HUES64 (cell line): Measurements from ENCODE around the gene IFT20.

Source experiments
- H3K27ac ChIP-seq: 2 replicates; pipeline ENCODE4 v1.7.0; 2013; ENCODE audit warnings: low read depth, low read length, inconsistent platforms
- H3K27me3 ChIP-seq: 2 replicates; pipeline ENCODE4 v1.6.1; 2013; ENCODE audit warnings: mild to moderate bottlenecking, low read length; ENCODE audit not compliant: insufficient read depth
- H3K36me3 ChIP-seq: 2 replicates; pipeline ENCODE4 v1.6.1; 2013; ENCODE audit warnings: mild to moderate bottlenecking, low read length; ENCODE audit not compliant: insufficient read depth
- H3K4me1 ChIP-seq: 2 replicates; pipeline ENCODE4 v1.6.1; 2013; ENCODE audit warnings: mild to moderate bottlenecking, low read length, moderate library complexity; ENCODE audit not compliant: insufficient read depth
- H3K4me3 ChIP-seq: 2 replicates; pipeline ENCODE4 v1.5.1; 2013; ENCODE audit warnings: mild to moderate bottlenecking, low read length, moderate library complexity
- H3K9ac ChIP-seq: 2 replicates; pipeline ENCODE4 v1.6.1; 2013; ENCODE audit warnings: mild to moderate bottlenecking, low read depth, low read length
- H3K9me3 ChIP-seq: 2 replicates; pipeline ENCODE4 v1.6.1; 2013; ENCODE audit warnings: low read depth, low read length; ENCODE audit not compliant: insufficient read depth
- WGBS: fragments of 150-250, 120-280 bp; methylation state at CpG from one replicate; pipeline ENCODE4 v1.1.7; 2013; ENCODE audit warnings: missing lambda C conversion rate; 5-methylcytosine and 5-hydroxymethylcytosine counted together

IFT20 gene

DNA sequence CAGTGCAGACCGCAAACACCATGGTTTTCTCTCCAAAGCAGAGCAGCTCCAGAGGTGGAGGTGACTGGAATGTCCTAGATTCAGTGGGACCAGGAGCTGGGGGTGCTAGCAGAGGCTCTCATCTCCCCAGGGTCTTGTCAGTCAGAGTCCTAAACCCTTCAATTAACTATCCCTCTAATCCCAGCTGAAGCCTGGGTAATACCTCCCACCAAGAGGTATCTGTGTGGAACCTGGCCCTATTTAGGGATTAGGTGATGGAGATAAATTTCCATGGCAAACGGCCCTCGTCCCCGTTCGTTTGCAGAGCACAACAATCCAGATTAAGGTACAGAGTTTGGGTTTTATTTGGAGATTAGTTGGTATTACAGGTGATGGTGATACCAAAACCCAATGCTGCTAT is 27.9 kb upstream of the IFT20 start:
- 92% methylated on average over 5 of the region's 5 CpGs for WGBS
- peaks cover 47% of the 10 kb centered on the region for H3K36me3 ChIP-seq
- no peaks in the 10 kb centered on the region for H3K9me3 ChIP-seq
- H3K27ac ChIP-seq: no peak overlapping the region
- H3K9ac ChIP-seq: no peak overlapping the region
- no peaks in the 10 kb centered on the region for H3K27me3 ChIP-seq
- H3K4me3 ChIP-seq: no peak overlapping the region
- no peaks in the 10 kb centered on the region; the same call in 1 of the 2 replicates for H3K4me1 ChIP-seq

DNA sequence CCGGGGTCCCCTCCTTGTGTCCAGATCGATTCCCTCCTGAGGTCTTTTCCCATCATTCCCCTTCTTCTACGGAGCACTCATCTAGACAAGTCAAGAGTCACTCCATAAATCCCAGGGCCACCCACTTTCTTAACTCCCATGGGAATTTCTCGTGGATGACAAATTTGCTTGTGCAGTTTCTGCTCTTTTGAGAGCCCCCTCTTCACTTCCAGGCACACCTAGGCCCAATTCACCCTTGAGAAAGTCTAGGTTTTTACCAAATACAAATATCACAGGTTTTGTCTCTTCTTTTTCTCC is 22.6 kb upstream of the IFT20 start:
- H3K4me3 ChIP-seq: peak overlapping the region; percentile 94
- peak overlapping the region; percentile 86 for H3K27ac ChIP-seq
- 9% methylated on average over 4 of the region's 4 CpGs for WGBS
- peaks cover 61% of the 10 kb centered on the region for H3K36me3 ChIP-seq
- H3K9ac ChIP-seq: peak overlapping the region; percentile 94
- peaks cover 5% of the 10 kb centered on the region; the same call in 1 of the 2 replicates for H3K4me1 ChIP-seq
- H3K27me3 ChIP-seq: no peaks in the 10 kb centered on the region
- no peaks in the 10 kb centered on the region for H3K9me3 ChIP-seq

DNA sequence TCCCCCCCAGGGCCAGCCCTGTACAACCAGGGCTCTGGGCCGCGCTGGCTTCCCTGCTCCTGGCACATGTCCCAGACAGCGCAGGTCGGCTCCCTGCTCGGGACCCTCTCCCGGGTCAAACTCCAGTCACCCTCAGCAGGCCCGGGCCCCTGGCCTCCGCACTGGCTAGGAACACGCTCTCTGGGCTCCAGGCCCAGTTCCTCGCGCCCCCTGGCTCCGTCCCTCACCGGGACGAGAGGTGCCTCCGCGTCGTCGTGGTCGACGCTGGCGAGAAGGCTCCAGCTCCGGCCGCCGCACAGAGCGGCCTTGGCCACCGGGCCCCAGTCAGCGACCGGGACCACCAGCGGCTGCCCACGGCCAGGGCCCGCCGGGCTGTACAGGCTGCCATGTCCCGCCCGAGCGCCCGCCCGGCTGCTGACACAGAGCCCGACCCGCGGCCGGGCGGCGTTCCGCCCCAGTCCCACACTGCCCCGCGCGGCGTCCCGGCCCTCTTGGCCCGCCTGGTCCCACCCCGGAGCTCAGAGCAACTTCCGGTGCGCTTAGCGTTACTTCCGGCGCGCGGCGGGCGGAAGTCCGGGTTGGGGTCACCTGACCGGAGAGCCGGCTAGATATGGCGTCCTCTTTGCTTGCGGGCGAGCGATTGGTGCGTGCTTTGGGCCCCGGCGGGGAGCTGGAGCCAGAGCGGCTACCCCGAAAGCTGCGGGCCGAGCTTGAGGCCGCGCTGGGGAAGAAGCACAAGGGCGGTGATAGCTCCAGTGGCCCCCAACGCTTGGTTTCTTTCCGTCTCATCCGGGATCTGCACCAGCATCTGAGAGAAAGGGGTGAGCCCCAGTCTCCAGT is 22.0 kb upstream of the IFT20 start, which contains the start of gene POLDIP2:
POLDIP2 (minus strand) TSS at position 467 of the 840 bp plus-strand sequence; CDS start at position 388, 79 bp downstream.
- Histone ChIP-seq H3K36me3 (peaks cover 61% of the 10 kb centered on the region), H3K27ac (peak within 1 kb of the TSS; percentile 86)
- WGBS: under 1% methylated on average over 80 of the region's 80 CpGs

DNA sequence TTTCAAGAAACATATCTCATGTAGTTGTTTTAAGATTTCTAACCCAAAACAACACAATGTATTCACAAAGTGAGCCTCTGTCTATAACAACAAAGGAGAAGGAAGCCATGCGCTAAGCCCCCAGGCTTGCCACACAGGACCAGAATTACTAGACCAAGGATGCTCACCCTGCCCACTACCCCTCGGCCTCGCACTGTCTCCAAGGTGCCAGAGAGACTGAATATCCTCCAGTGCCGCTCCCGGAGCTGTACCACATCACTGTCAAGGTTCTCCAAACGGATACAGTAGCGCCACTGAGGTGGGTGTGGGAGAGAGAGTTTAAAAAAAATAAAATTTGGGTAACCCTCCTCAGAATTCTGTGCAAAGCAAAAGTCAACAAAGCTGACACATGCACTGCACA is 15.0 kb upstream of the IFT20 start:
- Histone ChIP-seq H3K4me1 (peaks cover 2% of the 10 kb centered on the region; the same call in 1 of the 2 replicates), H3K4me3 (no peak overlapping the region), H3K9me3 (no peaks in the 10 kb centered on the region), H3K27ac (no peak overlapping the region), H3K36me3 (peaks cover 95% of the 10 kb centered on the region), H3K27me3 (no peaks in the 10 kb centered on the region), H3K9ac (no peak overlapping the region)
- 97% methylated on average over 7 of the region's 7 CpGs for WGBS

More for the DNA sequence above, 22.0 kb upstream of the IFT20 start, which contains the start of gene POLDIP2:
- Histone ChIP-seq H3K4me3 (peak within 1 kb of the TSS; percentile 94), H3K27me3 (no peaks in the 10 kb centered on the region), H3K9ac (peak within 1 kb of the TSS; percentile 94), H3K4me1 (peaks cover 5% of the 10 kb centered on the region; the same call in 1 of the 2 replicates), H3K9me3 (no peaks in the 10 kb centered on the region)

DNA sequence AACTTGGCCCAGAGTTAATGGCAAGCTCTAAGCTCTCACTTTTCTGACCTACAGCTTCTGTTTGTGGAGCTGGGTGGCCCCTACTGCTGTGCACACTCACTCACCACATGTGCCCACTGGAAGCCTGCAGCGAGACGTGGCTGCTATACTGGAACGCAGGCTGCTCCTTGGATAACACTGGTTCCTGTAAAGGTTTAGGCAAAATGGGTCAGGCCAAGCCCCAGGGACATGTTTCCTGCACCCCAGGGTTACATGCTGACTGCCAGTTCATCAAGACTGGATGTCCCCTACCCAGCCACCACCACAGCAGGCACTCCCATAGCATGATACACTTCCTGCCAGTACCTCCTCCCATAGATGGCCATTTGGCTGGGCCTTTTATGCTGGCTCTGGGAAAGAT is 13.7 kb upstream of the IFT20 start:
- no peak overlapping the region for H3K27ac ChIP-seq
- H3K27me3 ChIP-seq: no peaks in the 10 kb centered on the region
- H3K36me3 ChIP-seq: peaks cover 95% of the 10 kb centered on the region
- 73% methylated on average over 3 of the region's 3 CpGs for WGBS
- no peak overlapping the region for H3K4me3 ChIP-seq
- no peaks in the 10 kb centered on the region for H3K9me3 ChIP-seq
- no peak overlapping the region for H3K9ac ChIP-seq
- H3K4me1 ChIP-seq: peaks cover 2% of the 10 kb centered on the region; the same call in 1 of the 2 replicates

DNA sequence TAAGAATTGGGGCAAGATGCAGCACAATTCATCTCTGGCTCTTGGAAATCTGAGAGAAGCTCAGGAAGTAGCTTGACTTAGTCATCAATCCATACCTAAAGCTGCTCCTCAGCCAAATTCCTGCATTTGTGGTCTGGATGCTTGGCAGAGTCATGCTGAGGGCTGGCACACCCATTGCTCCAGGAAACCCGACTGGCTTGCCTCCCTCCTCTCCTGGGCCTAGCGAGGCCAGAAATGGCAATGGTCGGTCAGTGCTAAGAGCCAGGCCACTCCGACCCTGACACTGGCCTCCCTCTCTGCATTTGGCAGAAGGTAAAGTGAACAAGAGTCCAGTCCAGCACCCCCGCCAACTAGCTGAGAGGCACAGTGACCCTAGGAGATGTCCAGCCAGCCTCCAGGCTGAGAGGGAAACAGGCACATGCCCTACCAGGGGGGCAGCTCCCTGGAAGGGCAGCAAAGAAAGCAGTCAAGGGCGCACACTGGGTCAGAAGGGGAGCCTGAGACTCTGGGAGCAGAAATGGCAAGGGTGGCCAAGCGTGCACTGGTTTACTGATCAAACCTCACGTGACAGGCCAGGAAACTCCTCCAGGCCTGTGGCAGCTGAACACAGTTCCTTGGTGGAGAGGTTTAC is 12.1 kb upstream of the IFT20 start:
- Histone ChIP-seq H3K4me1 (peaks cover 2% of the 10 kb centered on the region; the same call in 1 of the 2 replicates), H3K36me3 (peaks cover 96% of the 10 kb centered on the region), H3K27me3 (no peaks in the 10 kb centered on the region), H3K4me3 (no peak overlapping the region), H3K9me3 (no peaks in the 10 kb centered on the region), H3K27ac (peak overlapping the region; percentile 62; the same call in 1 of the 2 replicates), H3K9ac (no peak overlapping the region)
- WGBS: 88% methylated on average over 8 of the region's 8 CpGs

DNA sequence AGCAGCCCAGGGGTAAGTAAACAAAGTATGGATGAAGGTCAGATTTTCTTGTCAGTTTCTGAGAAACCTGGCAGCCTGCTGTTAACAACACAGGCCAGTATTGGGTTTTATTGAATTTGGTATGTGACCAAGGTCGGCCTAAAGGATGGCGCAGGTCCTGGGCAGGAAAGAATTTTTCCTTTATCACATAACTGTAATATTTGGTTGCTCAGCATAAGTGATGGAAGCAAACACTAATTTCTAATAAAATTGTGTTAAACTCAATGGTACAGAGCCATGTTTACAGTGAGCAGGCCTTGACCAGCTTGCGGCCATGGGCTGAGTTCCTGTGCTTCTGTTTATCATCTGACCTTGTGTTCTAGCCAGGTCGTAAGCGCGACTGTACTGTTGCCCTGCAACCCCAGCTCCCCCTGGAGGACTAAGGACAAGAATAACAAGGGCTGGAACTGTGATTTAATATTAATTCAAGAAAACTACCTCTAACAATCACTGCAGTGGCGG is 11.5 kb upstream of the IFT20 start:
- Histone ChIP-seq H3K4me1 (peaks cover 2% of the 10 kb centered on the region; the same call in 1 of the 2 replicates), H3K9ac (no peak overlapping the region), H3K4me3 (no peak overlapping the region), H3K27ac (peak overlapping the region; percentile 62; the same call in 1 of the 2 replicates), H3K27me3 (no peaks in the 10 kb centered on the region), H3K36me3 (peaks cover 96% of the 10 kb centered on the region), H3K9me3 (no peaks in the 10 kb centered on the region)
- WGBS: 77% methylated on average over 5 of the region's 7 CpGs

DNA sequence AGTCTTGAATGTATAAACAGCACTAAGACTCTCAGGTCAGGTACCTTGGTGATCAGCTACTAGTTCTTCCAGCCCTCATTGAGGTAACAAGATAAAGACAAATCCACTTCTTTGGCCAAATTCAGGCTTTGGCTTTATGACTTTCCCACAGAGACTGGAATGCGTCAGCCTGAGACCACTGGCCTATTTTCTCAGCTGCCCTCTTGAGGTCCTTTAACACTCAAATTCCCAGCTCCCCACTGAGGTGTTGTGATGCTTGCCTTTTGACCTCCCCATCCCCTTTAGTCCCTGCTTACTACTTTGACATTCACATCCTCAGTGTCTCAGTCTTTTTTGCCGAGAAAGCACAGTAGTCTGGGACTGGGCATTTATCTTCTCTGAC is 10.9 kb upstream of the IFT20 start:
- no peak overlapping the region for H3K4me3 ChIP-seq
- peaks cover 96% of the 10 kb centered on the region for H3K36me3 ChIP-seq
- WGBS: 63% methylated on average over 2 of the region's 2 CpGs
- H3K4me1 ChIP-seq: peaks cover 2% of the 10 kb centered on the region; the same call in 1 of the 2 replicates
- no peak overlapping the region for H3K9ac ChIP-seq
- H3K27ac ChIP-seq: peak overlapping the region; percentile 63; the same call in 1 of the 2 replicates
- H3K9me3 ChIP-seq: no peaks in the 10 kb centered on the region
- no peaks in the 10 kb centered on the region for H3K27me3 ChIP-seq

DNA sequence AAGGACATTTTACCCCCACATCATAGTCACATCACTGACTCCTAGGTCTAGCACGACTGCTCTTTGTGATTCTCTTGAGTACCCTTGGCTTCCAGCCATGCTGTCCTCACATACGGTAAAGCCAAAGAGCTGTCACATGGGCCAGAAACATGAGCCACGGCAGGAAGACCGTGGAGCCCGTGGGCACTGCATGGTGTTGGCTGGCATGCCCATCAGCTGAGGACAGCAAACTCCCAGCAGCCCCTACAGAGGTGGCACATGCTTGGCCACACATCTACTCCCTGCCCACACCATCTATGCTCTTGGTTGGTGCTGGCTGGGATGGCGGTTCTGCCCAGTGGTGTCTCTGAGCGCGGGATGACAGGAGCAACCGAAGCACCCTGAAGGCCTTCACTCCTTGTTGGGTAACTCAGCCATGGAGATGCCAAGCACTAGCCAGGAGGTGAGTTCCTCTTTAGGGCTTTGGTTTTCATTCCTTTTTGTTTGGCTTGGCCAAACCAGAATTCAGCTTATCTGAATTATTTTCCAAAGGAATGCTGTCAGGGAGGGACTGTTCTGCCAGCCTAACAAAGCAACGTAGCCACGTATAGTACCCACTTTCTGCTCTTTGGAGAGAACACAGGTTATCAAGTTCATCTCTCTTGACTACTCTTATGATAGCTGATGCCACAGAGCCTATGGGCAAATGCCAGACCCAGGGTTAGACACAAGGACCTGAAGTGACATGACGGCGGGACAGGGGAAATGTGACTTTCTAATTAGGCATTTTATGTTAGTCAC is 10.3 kb upstream of the IFT20 start:
- Histone ChIP-seq H3K9ac (no peak overlapping the region), H3K27ac (peak overlapping the region; percentile 63; the same call in 1 of the 2 replicates), H3K4me3 (no peak overlapping the region), H3K36me3 (peaks cover 95% of the 10 kb centered on the region), H3K9me3 (no peaks in the 10 kb centered on the region), H3K27me3 (no peaks in the 10 kb centered on the region), H3K4me1 (peaks cover 2% of the 10 kb centered on the region; the same call in 1 of the 2 replicates)
- 91% methylated on average over 13 of the region's 13 CpGs for WGBS

DNA sequence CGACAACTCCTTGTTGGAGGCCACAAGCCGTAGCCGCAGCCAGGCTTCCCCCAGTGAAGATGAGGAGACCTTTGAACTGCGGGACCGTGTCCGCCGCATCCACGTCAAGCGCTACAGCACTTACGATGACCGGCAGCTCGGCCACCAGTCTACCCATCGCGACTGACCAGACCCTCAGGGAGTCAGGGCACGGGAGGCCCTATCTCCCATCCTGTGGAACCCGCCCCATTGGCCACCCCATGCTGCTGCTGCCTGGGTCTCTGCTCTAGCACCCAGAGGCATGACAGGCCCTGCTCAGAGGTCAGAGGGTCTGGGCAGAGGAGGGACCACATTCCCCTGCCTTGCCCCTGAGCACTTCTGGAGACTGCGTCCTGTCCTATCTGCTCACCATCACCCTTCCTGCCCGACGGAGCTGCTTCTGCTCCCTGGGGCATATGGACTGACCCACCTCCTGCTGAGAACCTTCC is 9.2 kb upstream of the IFT20 start:
- peaks cover 94% of the 10 kb centered on the region for H3K36me3 ChIP-seq

More for the DNA sequence above, 9.2 kb upstream of the IFT20 start:
- H3K4me3 ChIP-seq: no peak overlapping the region
- no peaks in the 10 kb centered on the region for H3K9me3 ChIP-seq
- no peak overlapping the region for H3K9ac ChIP-seq
- peaks cover 2% of the 10 kb centered on the region; the same call in 1 of the 2 replicates for H3K4me1 ChIP-seq
- H3K27ac ChIP-seq: no peak overlapping the region
- WGBS: 95% methylated on average over 19 of the region's 19 CpGs
- no peaks in the 10 kb centered on the region for H3K27me3 ChIP-seq
